ENCODE results near the gene PSMG4.
A peak's percentile ranks its signal among the peaks of the same experiment; 100 is the strongest.

The PSMG4 gene

GRCh38 chr6:3261921-3262320 lies 3.2 kb downstream of the PSMG4 start:
- peaks cover 9 to 11% of the 10 kb centered on the region in 2 donors for H3K36me3 ChIP-seq (ENCODE audit: control insufficient read depth in 2 of 2, insufficient read depth in 2 of 2, low read length in 2 of 2)
- no peaks in the 10 kb centered on the region for H3K9me3 ChIP-seq (ENCODE audit: control insufficient read depth in 2 of 2, low read length in 2 of 2)
- peaks cover 15 to 23% of the 10 kb centered on the region in 2 donors for H3K4me1 ChIP-seq (ENCODE audit: control insufficient read depth in 2 of 2, insufficient read depth in 2 of 2, low read length in 2 of 2)
- H3K27me3 ChIP-seq (ENCODE audit: control insufficient read depth in 2 of 2, insufficient read depth in 2 of 2, low read length in 2 of 2): no peaks in the 10 kb centered on the region
- H3K27ac ChIP-seq (ENCODE audit: low read depth in 2 of 2, low read length in 2 of 2): no peak overlapping the region
- no peak overlapping the region for H3K9ac ChIP-seq (ENCODE audit: low read depth in 1 of 2, low read length in 2 of 2)
- no peak overlapping the region for H3K4me3 ChIP-seq (ENCODE audit: low read length in 2 of 2)

- H3K27ac ChIP-seq (ENCODE audit: low read depth in 2 of 2, low read length in 2 of 2): no peak overlapping the region
- no peak overlapping the region for H3K4me3 ChIP-seq (ENCODE audit: low read length in 2 of 2)
- H3K9me3 ChIP-seq (ENCODE audit: control insufficient read depth in 2 of 2, low read length in 2 of 2): no peaks in the 10 kb centered on the region
- H3K36me3 ChIP-seq (ENCODE audit: control insufficient read depth in 2 of 2, insufficient read depth in 2 of 2, low read length in 2 of 2): peaks cover 11 to 14% of the 10 kb centered on the region in 2 donors
- peaks cover 14 to 22% of the 10 kb centered on the region in 2 donors for H3K4me1 ChIP-seq (ENCODE audit: control insufficient read depth in 2 of 2, insufficient read depth in 2 of 2, low read length in 2 of 2)
- no peaks in the 10 kb centered on the region for H3K27me3 ChIP-seq (ENCODE audit: control insufficient read depth in 2 of 2, insufficient read depth in 2 of 2, low read length in 2 of 2)
- H3K9ac ChIP-seq (ENCODE audit: low read depth in 1 of 2, low read length in 2 of 2): no peak overlapping the region
These were observed 4.3 kb downstream of the PSMG4 start for GRCh38 chr6:3263096-3263495.

GRCh38 chr6:3264356-3264755 lies 5.6 kb downstream of the PSMG4 start:
- Histone ChIP-seq H3K36me3 (ENCODE audit: control insufficient read depth in 2 of 2, insufficient read depth in 2 of 2, low read length in 2 of 2) (peaks cover 19 to 21% of the 10 kb centered on the region in 2 donors), H3K9me3 (ENCODE audit: control insufficient read depth in 2 of 2, low read length in 2 of 2) (no peaks in the 10 kb centered on the region), H3K4me3 (ENCODE audit: low read length in 2 of 2) (no peak overlapping the region), H3K27ac (ENCODE audit: low read depth in 2 of 2, low read length in 2 of 2) (peak overlapping the region; percentile 33 to 58), H3K27me3 (ENCODE audit: control insufficient read depth in 2 of 2, insufficient read depth in 2 of 2, low read length in 2 of 2) (no peaks in the 10 kb centered on the region), H3K9ac (ENCODE audit: low read depth in 1 of 2, low read length in 2 of 2) (no peak overlapping the region), H3K4me1 (ENCODE audit: control insufficient read depth in 2 of 2, insufficient read depth in 2 of 2, low read length in 2 of 2) (peaks cover 12 to 17% of the 10 kb centered on the region in 2 donors)

- Histone ChIP-seq H3K9me3 (ENCODE audit: control insufficient read depth in 2 of 2, low read length in 2 of 2) (no peaks in the 10 kb centered on the region), H3K9ac (ENCODE audit: low read depth in 1 of 2, low read length in 2 of 2) (no peak overlapping the region), H3K4me1 (ENCODE audit: control insufficient read depth in 2 of 2, insufficient read depth in 2 of 2, low read length in 2 of 2) (peaks cover 9 to 15% of the 10 kb centered on the region in 2 donors), H3K27me3 (ENCODE audit: control insufficient read depth in 2 of 2, insufficient read depth in 2 of 2, low read length in 2 of 2) (no peaks in the 10 kb centered on the region), H3K4me3 (ENCODE audit: low read length in 2 of 2) (no peak overlapping the region), H3K36me3 (ENCODE audit: control insufficient read depth in 2 of 2, insufficient read depth in 2 of 2, low read length in 2 of 2) (peaks cover 22 to 32% of the 10 kb centered on the region in 2 donors), H3K27ac (ENCODE audit: low read depth in 2 of 2, low read length in 2 of 2) (no peak overlapping the region)
These were observed 6.9 kb downstream of the PSMG4 start for GRCh38 chr6:3265671-3266070.

DNA sequence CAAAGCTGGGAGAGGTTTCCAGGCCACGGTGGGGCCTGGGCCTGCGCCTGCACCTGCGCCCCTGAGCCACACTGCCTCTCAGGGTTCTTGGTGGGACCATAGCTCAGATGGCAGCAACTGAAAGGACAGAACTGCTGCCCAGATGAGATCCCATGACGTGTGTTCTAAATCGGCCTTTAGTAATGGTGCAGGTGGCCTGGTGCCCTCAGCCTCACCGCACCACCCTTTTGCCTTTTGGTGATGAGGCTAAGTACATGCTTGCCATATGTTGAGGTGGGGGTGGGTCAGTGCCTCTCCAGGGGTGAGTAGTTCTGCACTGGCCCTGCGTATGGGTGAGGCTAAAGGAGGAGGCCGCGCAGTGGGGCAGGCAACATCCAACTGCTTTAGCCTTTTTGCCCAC lies 7.4 kb downstream of the PSMG4 start:
- Histone ChIP-seq H3K27me3 (ENCODE audit: control insufficient read depth in 2 of 2, insufficient read depth in 2 of 2, low read length in 2 of 2) (no peaks in the 10 kb centered on the region), H3K27ac (ENCODE audit: low read depth in 2 of 2, low read length in 2 of 2) (no peak overlapping the region), H3K4me3 (ENCODE audit: low read length in 2 of 2) (no peak overlapping the region), H3K9ac (ENCODE audit: low read depth in 1 of 2, low read length in 2 of 2) (no peak overlapping the region), H3K4me1 (ENCODE audit: control insufficient read depth in 2 of 2, insufficient read depth in 2 of 2, low read length in 2 of 2) (peaks cover 11 to 17% of the 10 kb centered on the region in 2 donors), H3K9me3 (ENCODE audit: control insufficient read depth in 2 of 2, low read length in 2 of 2) (no peaks in the 10 kb centered on the region), H3K36me3 (ENCODE audit: control insufficient read depth in 2 of 2, insufficient read depth in 2 of 2, low read length in 2 of 2) (peaks cover 24 to 37% of the 10 kb centered on the region in 2 donors)

- no peaks in the 10 kb centered on the region for H3K27me3 ChIP-seq (ENCODE audit: control insufficient read depth in 2 of 2, insufficient read depth in 2 of 2, low read length in 2 of 2)
- no peak overlapping the region for H3K9ac ChIP-seq (ENCODE audit: low read depth in 1 of 2, low read length in 2 of 2)
- H3K36me3 ChIP-seq (ENCODE audit: control insufficient read depth in 2 of 2, insufficient read depth in 2 of 2, low read length in 2 of 2): peaks cover 33 to 47% of the 10 kb centered on the region in 2 donors
- no peaks in the 10 kb centered on the region for H3K9me3 ChIP-seq (ENCODE audit: control insufficient read depth in 2 of 2, low read length in 2 of 2)
- H3K4me3 ChIP-seq (ENCODE audit: low read length in 2 of 2): no peak overlapping the region
- H3K27ac ChIP-seq (ENCODE audit: low read depth in 2 of 2, low read length in 2 of 2): no peak overlapping the region
- H3K4me1 ChIP-seq (ENCODE audit: control insufficient read depth in 2 of 2, insufficient read depth in 2 of 2, low read length in 2 of 2): peaks cover 12 to 20% of the 10 kb centered on the region in 2 donors
These were observed 8.4 kb downstream of the PSMG4 start for GRCh38 chr6:3267162-3267561.

DNA sequence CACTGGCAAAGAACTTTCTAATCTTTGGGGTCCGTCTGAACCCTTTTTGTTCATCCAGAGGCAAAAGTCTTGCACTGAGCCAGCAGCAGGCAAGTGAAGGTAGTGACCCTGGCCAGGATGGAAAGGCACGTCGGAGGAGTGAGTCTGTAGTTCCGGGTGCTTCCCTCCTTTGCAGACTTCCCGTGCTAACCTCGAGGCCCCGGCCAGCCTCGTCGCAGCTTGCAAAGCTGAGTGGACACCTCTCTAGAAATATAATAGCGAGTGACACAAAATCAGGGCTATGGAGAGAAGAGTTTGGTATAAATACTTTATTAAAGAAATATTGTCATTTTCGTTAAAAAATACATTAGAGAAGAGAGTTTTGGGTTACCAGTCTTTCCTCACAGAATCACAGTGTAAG lies 9.9 kb downstream of the PSMG4 start:
- peaks cover 12 to 20% of the 10 kb centered on the region in 2 donors for H3K4me1 ChIP-seq (ENCODE audit: control insufficient read depth in 2 of 2, insufficient read depth in 2 of 2, low read length in 2 of 2)
- H3K27me3 ChIP-seq (ENCODE audit: control insufficient read depth in 2 of 2, insufficient read depth in 2 of 2, low read length in 2 of 2): no peaks in the 10 kb centered on the region
- H3K9me3 ChIP-seq (ENCODE audit: control insufficient read depth in 2 of 2, low read length in 2 of 2): no peaks in the 10 kb centered on the region
- H3K27ac ChIP-seq (ENCODE audit: low read depth in 2 of 2, low read length in 2 of 2): no peak overlapping the region
- no peak overlapping the region for H3K4me3 ChIP-seq (ENCODE audit: low read length in 2 of 2)
- no peak overlapping the region for H3K9ac ChIP-seq (ENCODE audit: low read depth in 1 of 2, low read length in 2 of 2)
- peaks cover 46 to 58% of the 10 kb centered on the region in 2 donors for H3K36me3 ChIP-seq (ENCODE audit: control insufficient read depth in 2 of 2, insufficient read depth in 2 of 2, low read length in 2 of 2)

GRCh38 chr6:3269281-3269975 lies 10.7 kb downstream of the PSMG4 start:
- Histone ChIP-seq H3K9me3 (ENCODE audit: control insufficient read depth in 2 of 2, low read length in 2 of 2) (no peaks in the 10 kb centered on the region), H3K4me1 (ENCODE audit: control insufficient read depth in 2 of 2, insufficient read depth in 2 of 2, low read length in 2 of 2) (peaks cover 12 to 15% of the 10 kb centered on the region in 2 donors), H3K27ac (ENCODE audit: low read depth in 2 of 2, low read length in 2 of 2) (peak overlapping the region in 1 of 2 donors; percentile 30), H3K36me3 (ENCODE audit: control insufficient read depth in 2 of 2, insufficient read depth in 2 of 2, low read length in 2 of 2) (peaks cover 46 to 58% of the 10 kb centered on the region in 2 donors), H3K27me3 (ENCODE audit: control insufficient read depth in 2 of 2, insufficient read depth in 2 of 2, low read length in 2 of 2) (no peaks in the 10 kb centered on the region), H3K9ac (ENCODE audit: low read depth in 1 of 2, low read length in 2 of 2) (no peak overlapping the region), H3K4me3 (ENCODE audit: low read length in 2 of 2) (no peak overlapping the region)

- H3K27me3 ChIP-seq (ENCODE audit: control insufficient read depth in 2 of 2, insufficient read depth in 2 of 2, low read length in 2 of 2): no peaks in the 10 kb centered on the region
- H3K27ac ChIP-seq (ENCODE audit: low read depth in 2 of 2, low read length in 2 of 2): peak overlapping the region; percentile 3 to 30
- peaks cover 12 to 15% of the 10 kb centered on the region in 2 donors for H3K4me1 ChIP-seq (ENCODE audit: control insufficient read depth in 2 of 2, insufficient read depth in 2 of 2, low read length in 2 of 2)
- no peaks in the 10 kb centered on the region for H3K9me3 ChIP-seq (ENCODE audit: control insufficient read depth in 2 of 2, low read length in 2 of 2)
- H3K36me3 ChIP-seq (ENCODE audit: control insufficient read depth in 2 of 2, insufficient read depth in 2 of 2, low read length in 2 of 2): peaks cover 46 to 57% of the 10 kb centered on the region in 2 donors
- H3K9ac ChIP-seq (ENCODE audit: low read depth in 1 of 2, low read length in 2 of 2): no peak overlapping the region
- H3K4me3 ChIP-seq (ENCODE audit: low read length in 2 of 2): no peak overlapping the region
These were observed 11.5 kb downstream of the PSMG4 start for GRCh38 chr6:3270258-3270657.

- Histone ChIP-seq H3K4me3 (ENCODE audit: low read length in 2 of 2) (no peak overlapping the region), H3K4me1 (ENCODE audit: control insufficient read depth in 2 of 2, insufficient read depth in 2 of 2, low read length in 2 of 2) (peaks cover 12 to 15% of the 10 kb centered on the region in 2 donors), H3K27ac (ENCODE audit: low read depth in 2 of 2, low read length in 2 of 2) (no peak overlapping the region), H3K9ac (ENCODE audit: low read depth in 1 of 2, low read length in 2 of 2) (no peak overlapping the region), H3K27me3 (ENCODE audit: control insufficient read depth in 2 of 2, insufficient read depth in 2 of 2, low read length in 2 of 2) (no peaks in the 10 kb centered on the region), H3K36me3 (ENCODE audit: control insufficient read depth in 2 of 2, insufficient read depth in 2 of 2, low read length in 2 of 2) (peaks cover 56 to 58% of the 10 kb centered on the region in 2 donors), H3K9me3 (ENCODE audit: control insufficient read depth in 2 of 2, low read length in 2 of 2) (no peaks in the 10 kb centered on the region)
These were observed 13.0 kb downstream of the PSMG4 start for GRCh38 chr6:3271756-3272155.
